Measurements from ENCODE around the gene USP32.

USP32 gene

GRCh38 chr17:60134396-60135150 is 257.4 kb downstream of the USP32 start:
- peak; percentile 52 for DNase-seq (ENCODE audit: low spot score)

GRCh38 chr17:60130466-60130865 is 261.5 kb downstream of the USP32 start:
- DNase-seq (ENCODE audit: low spot score): no peak

- no peak for DNase-seq (ENCODE audit: low spot score)
Measured at GRCh38 chr17:60129164-60129563, 262.8 kb downstream of the USP32 start.
